CD1c-positive myeloid dendritic cell (primary cell): Measurements from ENCODE around the gene RCOR3.
A peak's percentile ranks its signal among the peaks of the same experiment; 100 is the strongest.
"Not testable (repeated sequence)": the region's sequence is repeated elsewhere in the genome, so short reads cannot be mapped to it uniquely, and the experiment has no call there.

Source experiments
- DNase-seq: peaks from one replicate; pipeline ENCODE4 v3.0.0-alpha.2; 2016; ENCODE audit errors: extremely low spot score

Gene RCOR3

GRCh38 chr1:211340622-211341507, 81.7 kb downstream of the RCOR3 start:
- DNase-seq: peak; percentile 71

GRCh38 chr1:211341999-211342398, 82.8 kb downstream of the RCOR3 start:
- DNase-seq: no peak

- DNase-seq: peak; percentile 55
Measured at GRCh38 chr1:211343607-211344006, 84.4 kb downstream of the RCOR3 start.

GRCh38 chr1:211344152-211344618, 85.0 kb downstream of the RCOR3 start:
- DNase-seq: peak; percentile 83

- DNase-seq: no peak
Measured at GRCh38 chr1:211345719-211346118, 86.6 kb downstream of the RCOR3 start.

GRCh38 chr1:211347077-211347844, 88.1 kb downstream of the RCOR3 start:
- DNase-seq: no peak

GRCh38 chr1:211348547-211348946, 89.4 kb downstream of the RCOR3 start:
- no peak for DNase-seq

- DNase-seq: no peak
Measured at GRCh38 chr1:211349741-211350140, 90.6 kb downstream of the RCOR3 start.

GRCh38 chr1:211352055-211352454, 92.9 kb downstream of the RCOR3 start:
- not testable (repeated sequence) for DNase-seq

GRCh38 chr1:211352465-211352864, 93.3 kb downstream of the RCOR3 start:
- DNase-seq: no peak

GRCh38 chr1:211352985-211353515, 93.9 kb downstream of the RCOR3 start:
- peak; percentile 60 for DNase-seq

GRCh38 chr1:211353562-211354212, 94.5 kb downstream of the RCOR3 start:
- DNase-seq: no peak

GRCh38 chr1:211355873-211356272, 96.7 kb downstream of the RCOR3 start:
- DNase-seq: no peak

- DNase-seq: peak; percentile 82
Measured at GRCh38 chr1:211356723-211357407, 97.7 kb downstream of the RCOR3 start.

- no peak for DNase-seq
Measured at GRCh38 chr1:211358685-211359084, 99.5 kb downstream of the RCOR3 start.

- DNase-seq: no peak
Measured at GRCh38 chr1:211359876-211360275, 100.7 kb downstream of the RCOR3 start.

GRCh38 chr1:211361202-211361601, 102.0 kb downstream of the RCOR3 start:
- no peak for DNase-seq
